Glomerular visceral epithelial cell (primary cell): ENCODE measurements around the gene NPRL2.
"Not testable (repeated sequence)": the region's sequence is repeated elsewhere in the genome, so short reads cannot be mapped to it uniquely, and the experiment has no call there.

Source experiments
- DNase-seq: peaks from one replicate; pipeline ENCODE4 v3.0.0-alpha.2; 2016; ENCODE audit errors: extremely low spot score

NPRL2 gene

GRCh38 chr3:50327129-50327528, 23.4 kb downstream of the NPRL2 start:
- DNase-seq: no peak

- DNase-seq: no peak
Measured at GRCh38 chr3:50326182-50326541, 24.4 kb downstream of the NPRL2 start.

- DNase-seq: no peak
Measured at GRCh38 chr3:50325497-50326181, 24.9 kb downstream of the NPRL2 start.

GRCh38 chr3:50325113-50325480, 25.5 kb downstream of the NPRL2 start:
- DNase-seq: no peak

GRCh38 chr3:50324351-50325112, 26.0 kb downstream of the NPRL2 start:
- peak; percentile 68 for DNase-seq

GRCh38 chr3:50323614-50324199, 26.9 kb downstream of the NPRL2 start:
- no peak for DNase-seq

GRCh38 chr3:50323092-50323600, 27.4 kb downstream of the NPRL2 start:
- no peak for DNase-seq

GRCh38 chr3:50322386-50323091, 28.0 kb downstream of the NPRL2 start, which contains the start of gene HYAL2:
HYAL2 (minus strand) TSS chr3:50322745; CDS start chr3:50320489, 2,256 bp downstream.
- DNase-seq: no peak

GRCh38 chr3:50322115-50322385, 28.5 kb downstream of the NPRL2 start:
- DNase-seq: no peak

- DNase-seq: peak; percentile 84
Measured at GRCh38 chr3:50321336-50322114, 29.1 kb downstream of the NPRL2 start.

- DNase-seq: peak; percentile 68
Measured at GRCh38 chr3:50320853-50321335, 29.7 kb downstream of the NPRL2 start.

GRCh38 chr3:50319894-50320625, 30.5 kb downstream of the NPRL2 start:
- DNase-seq: no peak

- no peak for DNase-seq
Measured at GRCh38 chr3:50319181-50319893, 31.2 kb downstream of the NPRL2 start.

GRCh38 chr3:50318615-50319014, 32.0 kb downstream of the NPRL2 start:
- no peak for DNase-seq

- no peak for DNase-seq
Measured at GRCh38 chr3:50318163-50318562, 32.4 kb downstream of the NPRL2 start.

- no peak for DNase-seq
Measured at GRCh38 chr3:50317300-50317699, 33.3 kb downstream of the NPRL2 start.

GRCh38 chr3:50316657-50317242, 33.8 kb downstream of the NPRL2 start:
- peak; percentile 87 for DNase-seq

GRCh38 chr3:50314816-50315215, 35.8 kb downstream of the NPRL2 start:
- no peak for DNase-seq

- no peak for DNase-seq
Measured at GRCh38 chr3:50314342-50314741, 36.2 kb downstream of the NPRL2 start.

GRCh38 chr3:50312041-50312440, 38.5 kb downstream of the NPRL2 start:
- DNase-seq: not testable (repeated sequence)
